Ureter (tissue), 1 donor: ENCODE measurements around the gene SEC14L3. TPM values are rescaled to one million over a fixed set of nuclear protein-coding genes. Genes with fewer than 3 reads are reported as not detected.
A peak's percentile ranks its signal among the peaks of the same experiment; 100 is the strongest.
"Not testable (repeated sequence)": the region's sequence is repeated elsewhere in the genome, so short reads cannot be mapped to it uniquely, and the experiment has no call there.

ENCODE experiments used
- DNase-seq: peaks from one replicate; pipeline ENCODE4 v3.0.0-alpha.2; 2020; ENCODE audit warnings: low spot score
- total RNA-seq: library from RNA; stranded (reverse); gene quantifications from one replicate; pipeline ENCODE4 v1.2.4, GENCODE V29; 2023
- donor health status: DM: yes; HTN: yes; CAD: no.

Gene SEC14L3
- total RNA-seq, 1 donor from 2014 or later = not detected

DNA sequence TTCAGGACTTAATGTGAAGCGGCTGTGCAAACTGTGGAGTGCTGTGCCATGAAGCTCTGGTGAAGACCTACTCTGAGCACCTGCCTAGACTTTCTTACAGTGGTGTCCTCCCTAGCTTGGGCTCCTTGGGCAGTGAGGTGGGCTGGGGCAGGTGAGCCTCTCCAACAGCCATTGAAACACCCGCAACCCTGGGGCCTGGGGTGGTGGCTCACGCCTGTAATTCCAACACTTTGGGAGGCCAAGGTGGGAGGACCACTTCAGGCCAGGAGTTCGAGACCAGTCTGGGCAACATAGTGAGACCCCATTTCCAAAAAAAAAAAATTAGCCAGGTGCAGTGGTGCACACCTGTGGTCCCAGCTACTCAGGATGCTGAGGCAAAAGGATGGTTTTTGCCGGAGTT, 14.3 kb upstream of the SEC14L3 start:
- DNase-seq = no peak

DNA sequence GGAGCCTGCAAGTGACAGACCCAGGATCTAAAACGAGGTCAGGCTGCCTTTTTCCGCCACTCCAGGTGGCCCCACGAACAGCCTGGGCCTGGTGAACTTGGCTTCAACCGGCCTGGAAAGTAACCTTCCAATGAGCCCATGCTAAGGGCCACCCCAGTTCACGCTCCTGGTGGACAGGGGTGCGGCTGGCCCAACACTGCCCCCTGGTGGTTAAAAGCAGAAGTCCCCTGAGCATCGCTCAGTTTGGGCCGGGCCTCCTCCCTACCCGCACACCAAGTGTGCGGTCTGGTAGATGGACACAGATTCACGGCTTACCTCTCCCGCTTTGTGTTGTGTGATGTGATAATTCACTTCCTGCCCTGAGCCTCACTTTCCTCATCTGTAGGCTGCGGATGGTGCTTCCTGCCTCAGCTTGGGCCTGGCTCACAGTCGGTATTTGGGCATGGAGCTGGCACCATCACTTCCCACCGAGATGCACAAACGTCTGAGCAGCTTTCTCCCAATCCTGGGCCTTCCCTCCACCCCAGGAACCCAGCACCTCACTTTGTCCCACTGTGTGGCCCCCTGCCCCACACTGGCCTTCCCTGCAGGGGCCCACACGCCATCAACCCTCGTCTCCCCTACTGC, 13.7 kb upstream of the SEC14L3 start:
- DNase-seq = peak; percentile 72

GRCh38 chr22:30483169-30483568, 11.4 kb upstream of the SEC14L3 start:
- DNase-seq = no peak

- DNase-seq = no peak
Observed at GRCh38 chr22:30481711-30482110, 9.9 kb upstream of the SEC14L3 start.

DNA sequence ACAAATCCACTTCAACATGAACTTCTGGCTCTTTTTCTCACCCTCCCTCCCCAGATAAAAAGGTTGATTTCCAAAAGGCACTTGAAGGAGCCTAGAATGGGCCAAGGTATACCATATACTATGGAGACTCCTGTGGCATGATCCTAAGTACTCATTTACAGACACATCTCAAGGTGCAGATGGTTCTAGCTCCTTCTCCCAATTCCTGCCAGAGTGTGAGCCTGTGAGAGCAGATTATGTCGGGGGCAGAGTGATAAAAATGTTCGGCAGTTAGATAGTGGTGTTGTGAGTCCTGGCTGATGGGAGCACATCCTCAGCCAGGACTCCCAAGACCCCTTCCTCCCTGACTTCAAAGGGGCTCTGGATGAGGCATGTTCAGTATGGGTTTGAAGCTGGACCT, 8.2 kb upstream of the SEC14L3 start:
- no peak for DNase-seq

DNA sequence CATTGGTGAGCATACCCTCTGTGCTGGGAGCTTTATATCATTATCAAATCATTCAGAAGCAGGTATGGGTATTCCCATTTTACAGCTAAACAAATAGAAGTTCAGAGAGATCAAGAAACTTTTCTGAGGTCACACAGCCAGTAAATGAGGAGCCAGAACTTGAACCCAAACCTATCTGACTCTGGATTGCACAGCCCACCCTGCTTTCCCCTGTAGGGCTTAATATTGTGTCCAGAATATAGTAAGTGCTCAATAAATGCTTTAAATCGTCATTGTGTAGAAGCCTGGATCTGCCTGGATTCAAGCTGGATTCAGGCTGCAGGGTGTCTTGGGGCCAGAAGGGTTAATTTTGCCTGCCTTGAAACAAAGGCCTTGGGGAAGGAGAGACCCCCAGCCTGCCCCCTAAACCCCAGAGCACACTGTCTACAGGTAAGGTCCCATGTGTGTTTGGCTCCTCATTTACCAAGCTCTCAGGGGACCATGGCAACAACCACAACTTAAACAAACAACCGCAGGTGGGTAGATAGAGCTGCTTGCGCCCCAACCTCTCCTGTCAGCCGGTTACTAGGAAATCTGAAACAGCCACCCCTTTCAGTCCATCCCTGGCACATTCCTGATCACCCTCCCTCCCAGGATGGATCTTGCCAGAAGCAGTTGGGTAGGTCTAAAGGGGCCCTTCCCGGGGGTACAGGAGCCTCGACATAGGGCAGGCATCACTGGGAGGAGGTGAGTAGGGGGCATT, 3.0 kb upstream of the SEC14L3 start:
- no peak for DNase-seq

DNA sequence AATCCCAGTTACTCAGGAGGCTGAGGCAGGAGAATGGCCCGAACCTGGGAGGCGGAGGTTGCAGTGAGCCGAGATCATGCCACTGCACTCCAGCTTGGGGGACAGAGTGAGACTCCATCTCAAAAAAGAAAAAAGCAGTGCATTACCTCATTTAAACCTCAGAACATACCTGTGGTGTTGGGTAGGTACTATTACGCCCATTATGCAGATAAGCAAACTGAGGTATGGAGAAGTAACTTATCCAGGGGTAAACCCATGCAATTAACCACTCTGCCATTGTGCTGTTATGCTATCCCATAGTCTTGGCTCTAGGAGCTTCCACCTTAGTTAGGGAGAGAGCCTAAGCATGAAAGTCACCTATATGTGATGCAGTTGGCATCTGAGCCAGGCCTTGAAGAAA, 2.3 kb upstream of the SEC14L3 start:
- no peak for DNase-seq

DNA sequence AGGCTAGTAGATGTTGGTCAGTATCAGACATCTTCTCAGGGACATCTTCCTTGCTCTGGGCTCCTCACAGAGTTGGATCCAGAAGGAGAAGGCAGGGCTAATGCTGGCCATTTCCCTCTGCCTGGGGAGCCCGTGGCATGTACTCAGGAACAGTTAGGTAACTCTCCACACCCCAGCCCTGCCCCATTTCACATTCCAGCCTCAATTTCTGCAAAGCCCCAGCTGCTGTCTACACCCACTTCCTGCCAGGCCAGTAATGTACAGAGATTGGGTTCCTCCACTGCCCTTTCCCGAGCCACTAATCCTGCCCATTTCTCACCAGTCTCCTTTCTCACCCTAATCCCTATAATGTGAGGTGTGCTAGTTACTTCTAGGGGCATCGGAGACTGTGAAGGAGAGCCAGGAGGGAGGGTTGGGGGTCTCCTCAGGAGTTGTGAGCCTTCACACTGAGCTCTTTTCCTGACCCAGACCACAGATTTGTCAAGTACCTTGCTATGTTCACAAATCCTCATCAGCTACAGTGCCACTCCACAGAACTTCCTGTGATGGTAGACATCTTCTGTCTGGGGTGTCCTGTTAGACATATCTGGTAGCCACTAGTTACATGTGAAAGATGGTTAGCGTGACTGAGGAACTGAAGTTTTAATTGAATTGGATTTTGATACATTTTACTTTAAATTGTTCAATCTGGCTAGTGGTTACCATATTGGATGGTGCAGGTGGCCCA, 1.3 kb upstream of the SEC14L3 start:
- DNase-seq = no peak

DNA sequence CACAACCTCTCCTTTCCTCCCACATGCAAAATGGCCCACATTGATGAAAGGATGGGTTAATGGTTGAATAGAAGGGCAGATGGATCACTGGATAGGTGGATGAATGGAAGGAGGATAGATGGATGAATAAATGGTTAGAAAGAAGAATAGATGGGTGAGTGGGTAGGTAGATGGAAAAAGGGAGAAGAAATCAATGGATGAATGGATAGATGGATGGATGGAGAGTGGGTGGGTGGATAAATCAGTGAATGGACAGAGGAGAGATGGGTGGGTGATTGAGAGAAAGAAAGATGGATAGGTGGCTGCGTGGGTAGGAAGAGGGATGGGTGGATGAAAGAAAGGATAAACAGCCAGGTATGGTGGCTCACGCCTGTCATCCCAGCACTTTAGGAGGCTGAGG, 1.2 kb downstream of the SEC14L3 start:
- no peak for DNase-seq

GRCh38 chr22:30469165-30469564, 2.7 kb downstream of the SEC14L3 start:
- no peak for DNase-seq

GRCh38 chr22:30460555-30460954, 11.3 kb downstream of the SEC14L3 start:
- DNase-seq = not testable (repeated sequence)

- no peak for DNase-seq
Observed at GRCh38 chr22:30460147-30460546, 11.7 kb downstream of the SEC14L3 start.

DNA sequence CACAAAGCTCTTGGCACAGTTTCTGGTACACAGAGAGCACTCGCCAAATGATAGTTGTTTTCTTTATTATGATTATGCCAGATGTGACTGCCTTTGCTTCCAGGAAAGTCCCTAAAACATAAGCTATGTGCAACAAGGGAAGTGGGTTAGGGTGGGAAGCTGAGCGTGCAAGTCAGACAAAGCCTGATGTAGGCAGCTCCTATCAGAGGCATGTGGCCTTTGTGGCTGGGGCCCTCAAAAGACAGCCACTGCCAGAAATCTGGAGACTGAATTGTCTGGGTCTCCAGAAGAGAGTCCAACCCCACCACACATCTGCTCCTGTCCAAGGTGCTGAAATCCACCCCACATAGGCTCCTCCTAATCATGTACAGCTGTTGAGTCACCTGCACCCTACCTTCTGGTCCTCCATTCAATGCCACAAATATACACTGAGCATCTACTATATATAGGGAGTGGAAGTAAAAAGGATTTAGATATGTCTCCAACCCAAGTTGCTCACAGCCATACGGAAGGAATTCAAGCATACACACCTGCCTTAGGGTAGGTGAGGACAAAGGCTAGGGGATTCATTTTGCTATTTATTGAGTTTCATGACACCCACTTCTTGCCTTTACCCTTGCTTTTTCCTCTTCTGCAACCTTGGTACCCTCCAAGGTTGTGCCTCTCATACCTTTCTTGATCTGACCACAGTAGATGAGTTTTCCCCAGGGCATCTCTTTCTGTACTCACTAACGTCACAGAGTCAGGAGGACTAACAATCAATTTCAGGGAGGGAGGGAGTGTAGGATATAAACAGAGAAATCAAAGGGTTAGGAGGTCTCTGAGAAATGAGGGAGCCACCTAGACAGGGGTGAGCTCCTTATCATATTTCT, 12.4 kb downstream of the SEC14L3 start:
- no peak for DNase-seq

- DNase-seq = no peak
Observed at GRCh38 chr22:30457981-30458380, 13.8 kb downstream of the SEC14L3 start.

DNA sequence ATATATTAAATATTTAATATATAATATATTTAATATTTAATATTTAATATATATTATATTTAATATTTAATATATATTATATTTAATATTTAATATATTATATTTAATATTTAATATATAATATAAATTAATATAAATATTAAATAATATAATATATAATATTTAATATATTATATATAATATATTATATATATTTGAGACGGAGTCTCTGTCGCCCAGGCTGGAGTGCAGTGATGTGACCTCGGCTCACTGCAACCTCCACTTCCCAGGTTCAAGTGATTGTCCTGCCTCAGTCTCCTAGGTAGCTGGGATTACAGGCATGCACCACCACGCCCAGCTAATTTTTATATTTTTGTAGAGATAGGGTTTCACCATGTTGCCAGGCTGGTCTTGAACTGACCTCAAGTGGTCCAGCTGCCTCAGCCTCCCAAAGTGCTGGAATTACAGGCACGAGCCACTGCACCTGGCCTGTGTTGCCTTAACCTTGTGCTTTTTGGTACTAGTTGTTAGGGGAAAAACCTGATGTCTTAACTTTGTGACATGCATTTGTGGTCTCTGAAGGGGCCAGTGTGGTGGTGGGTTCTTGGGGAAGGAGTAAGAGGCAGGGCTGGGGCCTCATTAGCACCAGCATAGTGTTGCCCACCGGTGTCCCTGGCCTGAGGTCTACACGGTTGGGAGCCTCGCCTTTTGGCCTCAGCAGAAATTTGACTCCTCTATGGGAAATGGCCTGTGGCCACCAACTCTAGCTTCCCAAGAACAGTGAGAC, 16.6 kb downstream of the SEC14L3 start:
- DNase-seq = no peak

DNA sequence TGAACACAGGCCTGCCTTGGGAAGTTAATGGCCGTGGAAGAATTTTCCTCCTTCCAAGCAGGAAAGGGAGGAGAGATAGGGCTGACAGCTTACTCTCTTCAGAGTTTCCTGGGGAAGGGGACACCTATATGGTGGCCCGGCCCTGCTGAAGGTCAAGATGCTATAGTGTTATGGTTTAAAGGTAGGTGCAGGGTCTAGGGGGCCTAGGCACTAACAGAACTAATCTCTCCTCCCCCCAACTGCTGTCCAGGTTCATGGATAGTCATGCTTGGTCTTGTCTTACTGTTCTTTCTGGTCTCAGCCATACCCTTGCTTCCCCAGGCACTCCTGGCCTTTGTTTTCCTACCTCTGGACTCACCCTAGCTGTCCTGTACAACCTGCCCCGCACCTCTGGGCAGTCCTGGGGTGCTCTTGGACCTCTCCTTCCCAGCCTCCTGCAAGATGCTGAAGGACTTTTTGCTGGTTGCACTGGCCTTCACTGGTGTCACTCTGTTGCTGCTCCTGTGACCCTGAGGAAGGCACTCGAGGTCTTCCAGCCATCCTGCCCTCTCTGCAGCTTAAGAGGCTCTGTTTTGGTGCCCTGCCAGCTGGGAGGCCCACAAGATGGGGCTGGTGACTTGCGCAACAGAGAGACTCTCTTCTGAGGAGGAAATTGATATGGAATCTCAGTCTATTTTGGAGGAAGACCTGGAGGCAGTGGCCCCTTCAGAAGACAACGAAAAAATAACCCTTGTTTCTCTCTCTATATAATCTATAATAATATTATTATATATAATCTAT, 17.9 kb downstream of the SEC14L3 start:
- DNase-seq = no peak

DNA sequence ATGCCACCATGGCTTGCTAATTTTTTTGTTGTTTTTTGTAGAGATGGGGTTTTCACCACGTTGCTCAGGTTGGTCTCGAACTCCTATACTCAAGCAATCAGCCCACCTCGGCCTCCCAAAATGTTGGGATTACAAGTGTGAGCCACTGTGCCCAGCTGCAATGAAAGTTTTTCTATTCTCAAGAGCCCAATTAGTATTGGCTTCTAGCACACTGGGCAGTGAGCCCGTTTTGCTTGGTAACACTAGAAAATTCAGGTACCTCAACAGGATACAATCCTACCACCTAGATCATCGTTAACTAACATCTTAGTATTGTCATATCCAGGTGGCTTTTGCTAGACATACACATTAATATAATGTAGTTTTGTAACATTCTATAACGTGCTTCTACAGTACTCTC, 19.0 kb downstream of the SEC14L3 start:
- no peak for DNase-seq

- not testable (repeated sequence) for DNase-seq
Observed at GRCh38 chr22:30451488-30451887, 20.3 kb downstream of the SEC14L3 start.

- DNase-seq = no peak
Observed at GRCh38 chr22:30447656-30448055, 24.2 kb downstream of the SEC14L3 start.

- no peak for DNase-seq
Observed at GRCh38 chr22:30445438-30446145, 26.2 kb downstream of the SEC14L3 start.
